ENCODE data around the gene OR2T6.
"Not testable (repeated sequence)": the region's sequence is repeated elsewhere in the genome, so short reads cannot be mapped to it uniquely, and the experiment has no call there.

Gene OR2T6

GRCh38 chr1:248421384-248421783, 45.8 kb downstream of the OR2T6 start:
- Histone ChIP-seq H3K4me3 (ENCODE audit: low read depth in 1 of 2, low read length in 2 of 2) (no peak overlapping the region), H3K79me2 (ENCODE audit: insufficient read depth, low read length) (no peaks in the 10 kb centered on the region), H3K4me1 (ENCODE audit: insufficient read depth, low read length) (no peaks in the 10 kb centered on the region), H4K20me1 (ENCODE audit: insufficient read depth, low read length) (no peaks in the 10 kb centered on the region), H2AFZ (ENCODE audit: low read depth, low read length) (no peak overlapping the region), H3K27ac (ENCODE audit: low read length) (no peak overlapping the region), H3K4me2 (ENCODE audit: insufficient read depth, low read length) (no peak overlapping the region), H3K36me3 (ENCODE audit: insufficient read depth, low read length) (no peaks in the 10 kb centered on the region), H3K9ac (ENCODE audit: low read depth, low read length) (no peak overlapping the region), H3K9me3 (ENCODE audit: insufficient read depth, low read length, severe bottlenecking) (peaks cover 7% of the 10 kb centered on the region), H3K27me3 (ENCODE audit: insufficient read depth, low read length, poor library complexity) (no peaks in the 10 kb centered on the region)
- DNase-seq (peak; percentile 18), ATAC-seq (ENCODE audit: insufficient read depth, low read depth) (no peak)
- TF ChIP-seq EZH2 (IDR thresholded peaks at IDR 0.05; ENCODE audit: borderline replicate concordance, low read depth, low read length, severe bottlenecking) (no peak), CTCF (IDR thresholded peaks at IDR 0.05; ENCODE audit: borderline replicate concordance, extremely low read depth, low read length, poor library complexity, severe bottlenecking) (no peak)

GRCh38 chr1:248427526-248428191, 52.1 kb downstream of the OR2T6 start:
- H3K4me1 ChIP-seq (ENCODE audit: insufficient read depth, low read length); H3K9me3 ChIP-seq (ENCODE audit: insufficient read depth, low read length, severe bottlenecking); H3K9ac ChIP-seq (ENCODE audit: low read depth, low read length); DNase-seq; H3K27me3 ChIP-seq (ENCODE audit: insufficient read depth, low read length, poor library complexity); H3K79me2 ChIP-seq (ENCODE audit: insufficient read depth, low read length); H4K20me1 ChIP-seq (ENCODE audit: insufficient read depth, low read length); ATAC-seq (ENCODE audit: insufficient read depth, low read depth); H3K27ac ChIP-seq (ENCODE audit: low read length); H3K4me2 ChIP-seq (ENCODE audit: insufficient read depth, low read length); H2AFZ ChIP-seq (ENCODE audit: low read depth, low read length); H3K36me3 ChIP-seq (ENCODE audit: insufficient read depth, low read length); H3K4me3 ChIP-seq (ENCODE audit: low read depth in 1 of 2, low read length in 2 of 2): not testable (repeated sequence)

- H3K9ac ChIP-seq (ENCODE audit: low read depth, low read length); DNase-seq; H3K4me1 ChIP-seq (ENCODE audit: insufficient read depth, low read length); H3K27me3 ChIP-seq (ENCODE audit: insufficient read depth, low read length, poor library complexity); H3K79me2 ChIP-seq (ENCODE audit: insufficient read depth, low read length); H3K27ac ChIP-seq (ENCODE audit: low read length); ATAC-seq (ENCODE audit: insufficient read depth, low read depth); H3K9me3 ChIP-seq (ENCODE audit: insufficient read depth, low read length, severe bottlenecking); H4K20me1 ChIP-seq (ENCODE audit: insufficient read depth, low read length); H3K4me3 ChIP-seq (ENCODE audit: low read depth in 1 of 2, low read length in 2 of 2); H3K36me3 ChIP-seq (ENCODE audit: insufficient read depth, low read length); H3K4me2 ChIP-seq (ENCODE audit: insufficient read depth, low read length); H2AFZ ChIP-seq (ENCODE audit: low read depth, low read length): not testable (repeated sequence)
These were observed 52.6 kb downstream of the OR2T6 start for GRCh38 chr1:248428192-248428533.

GRCh38 chr1:248431683-248432082, 56.1 kb downstream of the OR2T6 start:
- H3K27me3 ChIP-seq (ENCODE audit: insufficient read depth, low read length, poor library complexity); H2AFZ ChIP-seq (ENCODE audit: low read depth, low read length); DNase-seq; H3K4me1 ChIP-seq (ENCODE audit: insufficient read depth, low read length); H3K36me3 ChIP-seq (ENCODE audit: insufficient read depth, low read length); ATAC-seq (ENCODE audit: insufficient read depth, low read depth); H3K79me2 ChIP-seq (ENCODE audit: insufficient read depth, low read length); H4K20me1 ChIP-seq (ENCODE audit: insufficient read depth, low read length); H3K9me3 ChIP-seq (ENCODE audit: insufficient read depth, low read length, severe bottlenecking); H3K27ac ChIP-seq (ENCODE audit: low read length); H3K4me3 ChIP-seq (ENCODE audit: low read depth in 1 of 2, low read length in 2 of 2); H3K9ac ChIP-seq (ENCODE audit: low read depth, low read length); H3K4me2 ChIP-seq (ENCODE audit: insufficient read depth, low read length): not testable (repeated sequence)

GRCh38 chr1:248432201-248432600, 56.7 kb downstream of the OR2T6 start:
- H2AFZ ChIP-seq (ENCODE audit: low read depth, low read length); H3K9ac ChIP-seq (ENCODE audit: low read depth, low read length); H3K36me3 ChIP-seq (ENCODE audit: insufficient read depth, low read length); H3K27ac ChIP-seq (ENCODE audit: low read length); H3K9me3 ChIP-seq (ENCODE audit: insufficient read depth, low read length, severe bottlenecking); H3K4me2 ChIP-seq (ENCODE audit: insufficient read depth, low read length); H3K4me1 ChIP-seq (ENCODE audit: insufficient read depth, low read length); ATAC-seq (ENCODE audit: insufficient read depth, low read depth); H3K27me3 ChIP-seq (ENCODE audit: insufficient read depth, low read length, poor library complexity); H3K4me3 ChIP-seq (ENCODE audit: low read depth in 1 of 2, low read length in 2 of 2); DNase-seq; H3K79me2 ChIP-seq (ENCODE audit: insufficient read depth, low read length); H4K20me1 ChIP-seq (ENCODE audit: insufficient read depth, low read length): not testable (repeated sequence)

- not testable (repeated sequence) for DNase-seq; H3K4me3 ChIP-seq (ENCODE audit: low read depth in 1 of 2, low read length in 2 of 2); H3K27me3 ChIP-seq (ENCODE audit: insufficient read depth, low read length, poor library complexity); H3K36me3 ChIP-seq (ENCODE audit: insufficient read depth, low read length); H3K4me1 ChIP-seq (ENCODE audit: insufficient read depth, low read length); ATAC-seq (ENCODE audit: insufficient read depth, low read depth); H3K79me2 ChIP-seq (ENCODE audit: insufficient read depth, low read length); H4K20me1 ChIP-seq (ENCODE audit: insufficient read depth, low read length); H3K9ac ChIP-seq (ENCODE audit: low read depth, low read length); H3K9me3 ChIP-seq (ENCODE audit: insufficient read depth, low read length, severe bottlenecking); H3K27ac ChIP-seq (ENCODE audit: low read length); H2AFZ ChIP-seq (ENCODE audit: low read depth, low read length); H3K4me2 ChIP-seq (ENCODE audit: insufficient read depth, low read length)
These were observed 58.4 kb downstream of the OR2T6 start for GRCh38 chr1:248433811-248434415.

GRCh38 chr1:248434913-248435312, 59.4 kb downstream of the OR2T6 start:
- not testable (repeated sequence) for H3K9me3 ChIP-seq (ENCODE audit: insufficient read depth, low read length, severe bottlenecking); H3K4me2 ChIP-seq (ENCODE audit: insufficient read depth, low read length); H3K4me3 ChIP-seq (ENCODE audit: low read depth in 1 of 2, low read length in 2 of 2); H3K27ac ChIP-seq (ENCODE audit: low read length); H3K4me1 ChIP-seq (ENCODE audit: insufficient read depth, low read length); H3K27me3 ChIP-seq (ENCODE audit: insufficient read depth, low read length, poor library complexity); H3K9ac ChIP-seq (ENCODE audit: low read depth, low read length); DNase-seq; H4K20me1 ChIP-seq (ENCODE audit: insufficient read depth, low read length); H2AFZ ChIP-seq (ENCODE audit: low read depth, low read length); H3K36me3 ChIP-seq (ENCODE audit: insufficient read depth, low read length); ATAC-seq (ENCODE audit: insufficient read depth, low read depth); H3K79me2 ChIP-seq (ENCODE audit: insufficient read depth, low read length)

All from DND-41 (cell line).